Measurements from ENCODE around the gene EHD1. TPM values are rescaled to one million over a fixed set of nuclear protein-coding genes. Genes with fewer than 3 reads are reported as not detected.

Gene EHD1
- polyA plus RNA-seq, 3 donors: 30.3 to 212 (median 48.4) TPM

DNA sequence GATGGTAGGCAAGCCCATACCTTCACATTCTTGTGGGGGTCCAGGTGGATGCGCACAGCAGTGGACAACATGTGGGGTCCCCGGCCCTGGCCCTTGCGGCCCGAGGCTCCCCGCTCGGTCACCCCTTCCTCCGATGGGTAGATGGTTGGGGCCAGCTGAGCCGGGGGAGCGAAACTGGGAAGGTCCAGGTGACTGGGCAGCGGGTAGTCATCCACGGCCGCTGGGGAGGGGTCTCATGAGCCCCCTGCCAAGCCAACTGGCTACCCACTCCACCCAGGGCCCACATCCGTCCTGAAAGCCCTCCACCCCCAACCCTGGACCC lies 27.9 kb upstream of the EHD1 start:
- H3K79me2 ChIP-seq (ENCODE audit: insufficient read depth, low read length): no peaks in the 10 kb centered on the region
- 96% methylated on average over 11 of the region's 13 CpGs for WGBS (ENCODE audit: insufficient coverage)

DNA sequence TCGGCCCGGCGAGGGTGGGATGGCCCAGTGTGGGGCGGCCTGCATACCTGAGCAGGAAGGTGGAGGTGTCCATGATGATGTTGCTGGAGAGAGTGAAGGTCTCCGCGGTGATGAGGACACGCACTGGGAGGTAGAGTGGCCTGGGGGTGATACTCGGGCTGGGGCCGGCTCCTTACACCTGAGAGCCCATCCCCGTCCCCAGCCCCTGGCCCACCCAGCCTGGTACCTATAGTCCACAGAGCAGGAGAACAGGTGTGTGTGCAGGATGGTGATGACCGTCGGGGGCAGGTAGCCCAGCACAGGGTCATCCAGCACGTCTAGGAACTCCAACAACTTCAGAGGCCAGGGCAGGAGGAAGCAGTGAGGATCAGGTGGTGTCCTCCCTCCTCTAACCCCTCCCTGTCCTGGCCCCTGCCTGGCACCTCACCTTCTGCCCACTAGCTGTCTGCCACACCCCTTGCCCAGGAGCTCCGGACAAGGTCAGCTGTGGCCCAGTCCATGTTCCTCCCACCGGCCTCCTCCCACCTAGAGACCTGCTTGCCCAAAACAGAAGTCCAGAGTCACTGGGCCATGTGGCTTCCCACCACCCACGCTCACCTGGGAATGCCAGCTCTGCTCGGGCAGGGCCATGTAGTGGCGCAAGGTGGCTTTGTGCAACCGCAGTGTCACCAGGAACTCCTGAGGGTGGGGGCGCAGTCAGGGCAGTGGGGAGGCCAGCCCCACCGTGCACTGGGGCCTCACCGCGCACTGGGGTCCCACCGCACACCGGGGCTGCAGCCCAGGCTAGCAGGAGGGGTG lies 27.3 kb upstream of the EHD1 start:
- Histone ChIP-seq H3K9ac (ENCODE audit: insufficient read depth, low read length, poor library complexity, severe bottlenecking) (no peak overlapping the region), H2AFZ (ENCODE audit: insufficient read depth, low read depth, low read length, poor library complexity, severe bottlenecking) (no peak overlapping the region), H3K4me3 (replicated peaks in 1 of 3; ENCODE audit: low read depth in 2 of 3, low read length in 3 of 3) (no peak overlapping the region), H3K27me3 (ENCODE audit: control insufficient read depth in 2 of 2, insufficient read depth in 2 of 2, low read length in 2 of 2) (no peaks in the 10 kb centered on the region), H3K4me1 (ENCODE audit: control insufficient read depth in 1 of 2, insufficient read depth in 2 of 2, low read length in 2 of 2) (no peaks in the 10 kb centered on the region), H3K9me3 (replicated peaks in 1 of 2; ENCODE audit: control insufficient read depth in 1 of 2, insufficient read depth in 1 of 2, low read length in 2 of 2) (no peaks in the 10 kb centered on the region), H3K79me2 (ENCODE audit: insufficient read depth, low read length) (no peaks in the 10 kb centered on the region), H3K27ac (ENCODE audit: low read depth in 1 of 2, low read length in 2 of 2) (no peak overlapping the region), H3K36me3 (replicated peaks in 1 of 2; ENCODE audit: control insufficient read depth in 1 of 2, insufficient read depth in 2 of 2, low read length in 2 of 2) (peaks cover 84 to 92% of the 10 kb centered on the region in 2 donors), H3K4me2 (replicated peaks; ENCODE audit: extremely low read depth, low read length, poor library complexity, severe bottlenecking) (no peak overlapping the region), H4K20me1 (ENCODE audit: insufficient read depth, low read length) (no peaks in the 10 kb centered on the region)
- Mint-ChIP-seq H3K27ac (no peak overlapping the region), H3K4me1 (no peaks in the 10 kb centered on the region), H3K27me3 (ENCODE audit: low read depth in 3 of 3) (no peaks in the 10 kb centered on the region), H3K36me3 (peaks cover 68 to 93% of the 10 kb centered on the region in 2 donors), H3K9me3 (peaks cover 0 to 1% (median 0%) of the 10 kb centered on the region in 7 donors), H3K4me3 (no peak overlapping the region)
- intact Hi-C loops (cut with micrococcal nuclease): no loop called here
- TF ChIP-seq, protein P1, sequence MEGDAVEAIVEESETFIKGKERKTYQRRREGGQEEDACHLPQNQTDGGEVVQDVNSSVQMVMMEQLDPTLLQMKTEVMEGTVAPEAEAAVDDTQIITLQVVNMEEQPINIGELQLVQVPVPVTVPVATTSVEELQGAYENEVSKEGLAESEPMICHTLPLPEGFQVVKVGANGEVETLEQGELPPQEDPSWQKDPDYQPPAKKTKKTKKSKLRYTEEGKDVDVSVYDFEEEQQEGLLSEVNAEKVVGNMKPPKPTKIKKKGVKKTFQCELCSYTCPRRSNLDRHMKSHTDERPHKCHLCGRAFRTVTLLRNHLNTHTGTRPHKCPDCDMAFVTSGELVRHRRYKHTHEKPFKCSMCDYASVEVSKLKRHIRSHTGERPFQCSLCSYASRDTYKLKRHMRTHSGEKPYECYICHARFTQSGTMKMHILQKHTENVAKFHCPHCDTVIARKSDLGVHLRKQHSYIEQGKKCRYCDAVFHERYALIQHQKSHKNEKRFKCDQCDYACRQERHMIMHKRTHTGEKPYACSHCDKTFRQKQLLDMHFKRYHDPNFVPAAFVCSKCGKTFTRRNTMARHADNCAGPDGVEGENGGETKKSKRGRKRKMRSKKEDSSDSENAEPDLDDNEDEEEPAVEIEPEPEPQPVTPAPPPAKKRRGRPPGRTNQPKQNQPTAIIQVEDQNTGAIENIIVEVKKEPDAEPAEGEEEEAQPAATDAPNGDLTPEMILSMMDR (IDR thresholded peaks at IDR 0.05): no peak
- WGBS (ENCODE audit: insufficient coverage): 93% methylated on average over 19 of the region's 25 CpGs
- DNase-seq: no peak

More for the DNA sequence above, 27.9 kb upstream of the EHD1 start:
- Histone ChIP-seq H3K27me3 (ENCODE audit: control insufficient read depth in 2 of 2, insufficient read depth in 2 of 2, low read length in 2 of 2) (no peaks in the 10 kb centered on the region), H3K4me1 (ENCODE audit: control insufficient read depth in 1 of 2, insufficient read depth in 2 of 2, low read length in 2 of 2) (no peaks in the 10 kb centered on the region), H3K9me3 (replicated peaks in 1 of 2; ENCODE audit: control insufficient read depth in 1 of 2, insufficient read depth in 1 of 2, low read length in 2 of 2) (no peaks in the 10 kb centered on the region), H3K36me3 (replicated peaks in 1 of 2; ENCODE audit: control insufficient read depth in 1 of 2, insufficient read depth in 2 of 2, low read length in 2 of 2) (peaks cover 84 to 92% of the 10 kb centered on the region in 2 donors), H3K9ac (ENCODE audit: insufficient read depth, low read length, poor library complexity, severe bottlenecking) (no peak overlapping the region), H4K20me1 (ENCODE audit: insufficient read depth, low read length) (no peaks in the 10 kb centered on the region), H3K4me2 (replicated peaks; ENCODE audit: extremely low read depth, low read length, poor library complexity, severe bottlenecking) (no peak overlapping the region), H2AFZ (ENCODE audit: insufficient read depth, low read depth, low read length, poor library complexity, severe bottlenecking) (no peak overlapping the region), H3K27ac (ENCODE audit: low read depth in 1 of 2, low read length in 2 of 2) (no peak overlapping the region), H3K4me3 (replicated peaks in 1 of 3; ENCODE audit: low read depth in 2 of 3, low read length in 3 of 3) (no peak overlapping the region)
- intact Hi-C loops (cut with micrococcal nuclease): no loop called here
- Mint-ChIP-seq H3K4me3 (no peak overlapping the region), H3K27me3 (ENCODE audit: low read depth in 3 of 3) (no peaks in the 10 kb centered on the region), H3K9me3 (peaks cover 0 to 1% (median 0%) of the 10 kb centered on the region in 7 donors), H3K27ac (no peak overlapping the region), H3K4me1 (no peaks in the 10 kb centered on the region), H3K36me3 (peaks cover 68 to 93% of the 10 kb centered on the region in 2 donors)
- no peak for DNase-seq
- TF ChIP-seq, protein P1 (IDR thresholded peaks at IDR 0.05): no peak

Data from CD14-positive monocyte (primary cell).